Measurements from ENCODE around the gene ATP6V0D1. TPM values are rescaled to one million over a fixed set of nuclear protein-coding genes. Genes with fewer than 3 reads are reported as not detected.

The ATP6V0D1 gene
- total RNA-seq, 1 donor from 2014 or later, result 64.3 TPM

Other genes starting within 250 kb of the ATP6V0D1 start
- gene FHOD1, start 233.7 kb downstream of the ATP6V0D1 start, total RNA-seq, result 20.2 TPM
- 13.5 TPM for gene SLC9A5, start 232.2 kb downstream of the ATP6V0D1 start, total RNA-seq
- gene PLEKHG4, start 201.6 kb downstream of the ATP6V0D1 start, total RNA-seq, result 3.7 TPM
- gene KCTD19, start 154.4 kb downstream of the ATP6V0D1 start, total RNA-seq, result not detected
- not detected for gene LRRC36, start 154.3 kb downstream of the ATP6V0D1 start, total RNA-seq
- 2.8 TPM for gene TPPP3, start 87.7 kb downstream of the ATP6V0D1 start, total RNA-seq
- gene ZDHHC1, start 64.7 kb downstream of the ATP6V0D1 start, total RNA-seq, result 82.7 TPM
- 2.4 TPM for gene HSD11B2, start 50.0 kb downstream of the ATP6V0D1 start, total RNA-seq
- not detected for gene AGRP, start 2.4 kb upstream of the ATP6V0D1 start, total RNA-seq
- gene RIPOR1, start 47.7 kb upstream of the ATP6V0D1 start, total RNA-seq, result 182 TPM
- 38.6 TPM for gene CTCF, start 81.4 kb upstream of the ATP6V0D1 start, total RNA-seq
- 1.9 TPM for gene CARMIL2, start 164.0 kb upstream of the ATP6V0D1 start, total RNA-seq
- 14.5 TPM for gene ACD, start 179.1 kb upstream of the ATP6V0D1 start, total RNA-seq
- 8.4 TPM for gene PARD6A, start 179.8 kb upstream of the ATP6V0D1 start, total RNA-seq
- gene ENKD1, start 185.6 kb upstream of the ATP6V0D1 start, total RNA-seq, result 42.5 TPM
- gene C16orf86, start 185.7 kb upstream of the ATP6V0D1 start, total RNA-seq, result 1.6 TPM
- gene GFOD2, start 238.2 kb upstream of the ATP6V0D1 start, total RNA-seq, result 43.5 TPM

Measured in ascending aorta (tissue), 1 donor.